ENCODE results near the gene ATF3. TPM values are rescaled to one million over a fixed set of nuclear protein-coding genes. Genes with fewer than 3 reads are reported as not detected.
"Not testable (repeated sequence)": the region's sequence is repeated elsewhere in the genome, so short reads cannot be mapped to it uniquely, and the experiment has no call there.

Gene ATF3
- total and polyA plus RNA-seq, 2 experiments from 2014 or later = 5.4 to 9.9 TPM

GRCh38 chr1:212634252-212634651 lies 25.7 kb downstream of the ATF3 start:
- TF ChIP-seq CTCF (IDR thresholded peaks at IDR 0.05; ENCODE audit: low read depth, low read length) = no peak
- H3K27ac ChIP-seq = no peak overlapping the region
- no peak overlapping the region for H3K4me3 ChIP-seq
- no peaks in the 10 kb centered on the region for H3K36me3 ChIP-seq
- no peak for DNase-seq (ENCODE audit: low read depth in 1 of 2, low spot score in 1 of 2)
- no peaks in the 10 kb centered on the region for H3K9me3 ChIP-seq (ENCODE audit: low read depth)
- H3K27me3 ChIP-seq = no peaks in the 10 kb centered on the region
- H3K4me1 ChIP-seq (ENCODE audit: low read depth) = peaks cover 31% of the 10 kb centered on the region

GRCh38 chr1:212635141-212635631 lies 26.6 kb downstream of the ATF3 start:
- no peak for TF ChIP-seq CTCF (IDR thresholded peaks at IDR 0.05; ENCODE audit: low read depth, low read length)
- DNase-seq (ENCODE audit: low read depth in 1 of 2, low spot score in 1 of 2) = peak; percentile 39 to 60
- Histone ChIP-seq H3K4me3 (no peak overlapping the region), H3K36me3 (no peaks in the 10 kb centered on the region), H3K27me3 (no peaks in the 10 kb centered on the region), H3K9me3 (ENCODE audit: low read depth) (no peaks in the 10 kb centered on the region), H3K4me1 (ENCODE audit: low read depth) (peaks cover 33% of the 10 kb centered on the region), H3K27ac (peak overlapping the region; percentile 82)

GRCh38 chr1:212637902-212638301 lies 29.3 kb downstream of the ATF3 start:
- no peak overlapping the region for H3K4me3 ChIP-seq
- peaks cover 33% of the 10 kb centered on the region for H3K4me1 ChIP-seq (ENCODE audit: low read depth)
- no peaks in the 10 kb centered on the region for H3K36me3 ChIP-seq
- no peaks in the 10 kb centered on the region for H3K9me3 ChIP-seq (ENCODE audit: low read depth)
- H3K27ac ChIP-seq = peak overlapping the region; percentile 78
- no peaks in the 10 kb centered on the region for H3K27me3 ChIP-seq
- no peak for DNase-seq (ENCODE audit: low read depth in 1 of 2, low spot score in 1 of 2)
- no peak for TF ChIP-seq CTCF (IDR thresholded peaks at IDR 0.05; ENCODE audit: low read depth, low read length)

GRCh38 chr1:212638492-212639151 lies 30.1 kb downstream of the ATF3 start:
- H3K4me1 ChIP-seq (ENCODE audit: low read depth) = peaks cover 33% of the 10 kb centered on the region
- no peaks in the 10 kb centered on the region for H3K9me3 ChIP-seq (ENCODE audit: low read depth)
- H3K27ac ChIP-seq = peak overlapping the region; percentile 78
- H3K36me3 ChIP-seq = no peaks in the 10 kb centered on the region
- H3K4me3 ChIP-seq = no peak overlapping the region
- TF ChIP-seq CTCF (IDR thresholded peaks at IDR 0.05; ENCODE audit: low read depth, low read length) = no peak
- H3K27me3 ChIP-seq = no peaks in the 10 kb centered on the region
- DNase-seq (ENCODE audit: low read depth in 1 of 2, low spot score in 1 of 2) = peak; percentile 37 to 82

GRCh38 chr1:212639524-212639923 lies 31.0 kb downstream of the ATF3 start:
- H3K9me3 ChIP-seq (ENCODE audit: low read depth); H3K36me3 ChIP-seq; H3K4me3 ChIP-seq; H3K27me3 ChIP-seq; DNase-seq (ENCODE audit: low read depth in 1 of 2, low spot score in 1 of 2): not testable (repeated sequence)
- Histone ChIP-seq H3K4me1 (ENCODE audit: low read depth) (peaks cover 33% of the 10 kb centered on the region), H3K27ac (peak overlapping the region; percentile 78)

- H3K4me3 ChIP-seq = no peak overlapping the region
- TF ChIP-seq CTCF (IDR thresholded peaks at IDR 0.05; ENCODE audit: low read depth, low read length) = no peak
- peaks cover 27% of the 10 kb centered on the region for H3K4me1 ChIP-seq (ENCODE audit: low read depth)
- H3K9me3 ChIP-seq (ENCODE audit: low read depth) = no peaks in the 10 kb centered on the region
- no peaks in the 10 kb centered on the region for H3K27me3 ChIP-seq
- no peaks in the 10 kb centered on the region for H3K36me3 ChIP-seq
- no peak for DNase-seq (ENCODE audit: low read depth in 1 of 2, low spot score in 1 of 2)
- H3K27ac ChIP-seq = no peak overlapping the region
Measured at GRCh38 chr1:212640223-212640878, 31.8 kb downstream of the ATF3 start.
